Loucy (cell line): ENCODE data around the gene CNIH1.

ENCODE experiments used
- H2AFZ ChIP-seq: fragments of 200-600 bp; sonication (generic); 2 replicates; pipeline ENCODE4 v1.6.0; 2016; ENCODE audit warnings: antibody characterized with exemption, mild to moderate bottlenecking, low read length, moderate library complexity
- H3F3A ChIP-seq: fragments of 200-600 bp; 2 replicates; pipeline ENCODE4 v1.6.0; 2016; ENCODE audit warnings: antibody characterized with exemption, low read depth, mild to moderate bottlenecking
- H3K27me3 ChIP-seq: fragments of 200-600 bp; sonication (generic); 2 replicates; pipeline ENCODE4 v1.6.1; 2014; ENCODE audit warnings: low read length, mild to moderate bottlenecking; ENCODE audit not compliant: insufficient read depth, poor library complexity, severe bottlenecking
- H3K36me3 ChIP-seq: fragments of 200-600 bp; sonication (generic); 2 replicates; pipeline ENCODE4 v1.6.1; 2016; ENCODE audit warnings: low read length; ENCODE audit not compliant: insufficient read depth
- H3K4me1 ChIP-seq: fragments of 200-600 bp; sonication (generic); 2 replicates; pipeline ENCODE4 v1.5.1; 2014; ENCODE audit warnings: low read length, mild to moderate bottlenecking; ENCODE audit not compliant: insufficient read depth, poor library complexity, severe bottlenecking
- H3K4me2 ChIP-seq: fragments of 200-600 bp; sonication (generic); 2 replicates; pipeline ENCODE4 v1.6.0; 2014; ENCODE audit warnings: antibody characterized with exemption, low read length, low read depth, mild to moderate bottlenecking; ENCODE audit not compliant: poor library complexity, severe bottlenecking
- H3K4me3 ChIP-seq: fragments of 200-600 bp; sonication (generic); 2 replicates; pipeline ENCODE4 v1.5.1; 2014; ENCODE audit warnings: low read length, mild to moderate bottlenecking, mixed read lengths; ENCODE audit not compliant: poor library complexity, severe bottlenecking
- H3K79me2 ChIP-seq: fragments of 200-600 bp; sonication (generic); 2 replicates; pipeline ENCODE4 v1.6.1; 2014; ENCODE audit warnings: low read length; ENCODE audit not compliant: insufficient read depth
- H3K9ac ChIP-seq: fragments of 200-600 bp; sonication (generic); 2 replicates; pipeline ENCODE4 v1.6.0; 2014; ENCODE audit warnings: mild to moderate bottlenecking, low read depth, low read length, moderate library complexity; ENCODE audit not compliant: poor library complexity, severe bottlenecking
- H3K9me2 ChIP-seq: fragments of 200-600 bp; sonication (generic); replicated peaks from 2 replicates; pipeline ENCODE4 v1.6.1; 2016; ENCODE audit warnings: low read depth, low read length, mixed read lengths
- H3K9me3 ChIP-seq: fragments of 200-600 bp; sonication (generic); 2 replicates; pipeline ENCODE4 v1.6.1; 2014; ENCODE audit warnings: mild to moderate bottlenecking, antibody characterized with exemption, low read length, low read depth; ENCODE audit not compliant: insufficient read depth
- H4K20me1 ChIP-seq: fragments of 200-600 bp; sonication (generic); 2 replicates; pipeline ENCODE4 v1.6.0; 2014; ENCODE audit warnings: antibody characterized with exemption, low read length, mild to moderate bottlenecking; ENCODE audit not compliant: insufficient read depth, poor library complexity, severe bottlenecking
- CTCF ChIP-seq: fragments of 200-600 bp; sonication (generic); conservative IDR thresholded peaks from 2 replicates; pipeline ENCODE4 v1.5.1; 2014; ENCODE audit warnings: mild to moderate bottlenecking, antibody characterized with exemption, low read length
- EZH2phosphoT487 ChIP-seq: fragments of 200-600 bp; IDR thresholded peaks from 2 replicates; pipeline ENCODE4 v1.6.1; 2018; ENCODE audit warnings: antibody characterized with exemption, mild to moderate bottlenecking, moderate library complexity, borderline replicate concordance

CNIH1 gene

GRCh38 chr14:54489318-54489683, 48.1 kb upstream of the CNIH1 start:
- H3K9me3 ChIP-seq = no peaks in the 10 kb centered on the region
- peak overlapping the region; percentile 100 for H2AFZ ChIP-seq
- H3K4me1 ChIP-seq = peaks cover 43% of the 10 kb centered on the region
- H3K9me2 ChIP-seq = no peaks in the 10 kb centered on the region
- H4K20me1 ChIP-seq = peaks cover 24% of the 10 kb centered on the region
- no peaks in the 10 kb centered on the region; the same call in 1 of the 2 replicates for H3F3A ChIP-seq
- peaks cover 43% of the 10 kb centered on the region for H3K79me2 ChIP-seq
- H3K4me3 ChIP-seq = peak overlapping the region; percentile 88
- H3K9ac ChIP-seq = peak overlapping the region; percentile 90
- no peak for TF ChIP-seq CTCF
- no peak for TF ChIP-seq EZH2phosphoT487
- peak overlapping the region; percentile 82 for H3K4me2 ChIP-seq
- H3K27me3 ChIP-seq = no peaks in the 10 kb centered on the region
- no peaks in the 10 kb centered on the region for H3K36me3 ChIP-seq

GRCh38 chr14:54488646-54489317, 47.6 kb upstream of the CNIH1 start, which contains the start of gene GMFB:
Gene GMFB, minus strand, starts transcription at chr14:54488980. Its CDS starts 53 bp downstream, at chr14:54488927.
- Histone ChIP-seq H3K4me2 (peak within 1 kb of the TSS; percentile 93), H3K9me3 (no peaks in the 10 kb centered on the region), H3K4me1 (peaks cover 47% of the 10 kb centered on the region), H3K9me2 (no peaks in the 10 kb centered on the region), H3F3A (no peaks in the 10 kb centered on the region; the same call in 1 of the 2 replicates), H3K79me2 (peaks cover 46% of the 10 kb centered on the region), H3K4me3 (peak within 1 kb of the TSS; percentile 88), H3K36me3 (no peaks in the 10 kb centered on the region), H3K9ac (peak within 1 kb of the TSS; percentile 90), H4K20me1 (peaks cover 29% of the 10 kb centered on the region), H2AFZ (peak within 1 kb of the TSS; percentile 100), H3K27me3 (no peaks in the 10 kb centered on the region)
- peak; percentile 27 for TF ChIP-seq CTCF
- no peak for TF ChIP-seq EZH2phosphoT487

GRCh38 chr14:54488318-54488645, 47.1 kb upstream of the CNIH1 start:
- TF ChIP-seq CTCF (peak; percentile 25; the same call in 1 of the 2 replicates), EZH2phosphoT487 (no peak)
- Histone ChIP-seq H3K27me3 (no peaks in the 10 kb centered on the region), H4K20me1 (peaks cover 34% of the 10 kb centered on the region), H3K9me3 (no peaks in the 10 kb centered on the region), H3K4me1 (peaks cover 52% of the 10 kb centered on the region), H3F3A (no peaks in the 10 kb centered on the region; the same call in 1 of the 2 replicates), H2AFZ (peak overlapping the region; percentile 63), H3K36me3 (no peaks in the 10 kb centered on the region), H3K9me2 (no peaks in the 10 kb centered on the region), H3K9ac (peak overlapping the region; percentile 90), H3K4me3 (peak overlapping the region; percentile 88), H3K4me2 (peak overlapping the region; percentile 93), H3K79me2 (peaks cover 51% of the 10 kb centered on the region)
